Airway epithelial cell (primary cell): Measurements from ENCODE around the gene CTXND1. TPM values are rescaled to one million over a fixed set of nuclear protein-coding genes. Genes with fewer than 3 reads are reported as not detected.

ENCODE experiments used
- total RNA-seq: library from RNA; depleted of rRNA; stranded (reverse); fragments of >200 nt; gene quantifications from 2 replicates; pipeline ENCODE4 v1.2.3, GENCODE V29; 2015

CTXND1 gene
- total RNA-seq: 0.05 TPM in 1 of 2 replicates, not detected in the other

GRCh38 chr15:80252121-80252518 lies at the start of gene CTXND1:
CTXND1 (minus strand) TSS chr15:80252213; CDS start chr15:80201949, 50,264 bp downstream.

GRCh38 chr15:80152896-80153876 lies 98.8 kb downstream of the CTXND1 start, which contains the start of gene FAH:
FAH (plus strand) TSS chr15:80152999; CDS start chr15:80153055, 56 bp downstream.

Other genes starting within 250 kb of the CTXND1 start
- gene ZFAND6, start 192.5 kb downstream of the CTXND1 start, total RNA-seq: 50.8 and 70.6 TPM in 2 replicates
- 24.8 and 34.1 TPM in 2 replicates for gene FAH, start 99.2 kb downstream of the CTXND1 start, total RNA-seq
- 0.78 and 1.0 TPM in 2 replicates for gene ARNT2, start 152.2 kb upstream of the CTXND1 start, total RNA-seq